GM18870 (cell line): ENCODE data around the gene RTN4IP1.
A peak's percentile ranks its signal among the peaks of the same experiment; 100 is the strongest.

Experiments
- ATAC-seq: cut with Tn5 transposase; IDR thresholded peaks from one replicate; pipeline ENCODE4 v1.9.1; 2021; ENCODE audit warnings: moderate library complexity; ENCODE audit not compliant: unreplicated experiment

RTN4IP1 gene

GRCh38 chr6:106525107-106525881, 104.0 kb downstream of the RTN4IP1 start:
- peak; percentile 36 for ATAC-seq

- ATAC-seq, result no peak
These were observed 106.6 kb downstream of the RTN4IP1 start for GRCh38 chr6:106522562-106523250.
